HG02870 (cell line): ENCODE measurements around the gene MYH14.

Experiments
- ATAC-seq: cut with Tn5 transposase; IDR thresholded peaks from one replicate; pipeline ENCODE4 v1.9.1; 2021; ENCODE audit warnings: mild to moderate bottlenecking, moderate library complexity; ENCODE audit not compliant: unreplicated experiment

The MYH14 gene

DNA sequence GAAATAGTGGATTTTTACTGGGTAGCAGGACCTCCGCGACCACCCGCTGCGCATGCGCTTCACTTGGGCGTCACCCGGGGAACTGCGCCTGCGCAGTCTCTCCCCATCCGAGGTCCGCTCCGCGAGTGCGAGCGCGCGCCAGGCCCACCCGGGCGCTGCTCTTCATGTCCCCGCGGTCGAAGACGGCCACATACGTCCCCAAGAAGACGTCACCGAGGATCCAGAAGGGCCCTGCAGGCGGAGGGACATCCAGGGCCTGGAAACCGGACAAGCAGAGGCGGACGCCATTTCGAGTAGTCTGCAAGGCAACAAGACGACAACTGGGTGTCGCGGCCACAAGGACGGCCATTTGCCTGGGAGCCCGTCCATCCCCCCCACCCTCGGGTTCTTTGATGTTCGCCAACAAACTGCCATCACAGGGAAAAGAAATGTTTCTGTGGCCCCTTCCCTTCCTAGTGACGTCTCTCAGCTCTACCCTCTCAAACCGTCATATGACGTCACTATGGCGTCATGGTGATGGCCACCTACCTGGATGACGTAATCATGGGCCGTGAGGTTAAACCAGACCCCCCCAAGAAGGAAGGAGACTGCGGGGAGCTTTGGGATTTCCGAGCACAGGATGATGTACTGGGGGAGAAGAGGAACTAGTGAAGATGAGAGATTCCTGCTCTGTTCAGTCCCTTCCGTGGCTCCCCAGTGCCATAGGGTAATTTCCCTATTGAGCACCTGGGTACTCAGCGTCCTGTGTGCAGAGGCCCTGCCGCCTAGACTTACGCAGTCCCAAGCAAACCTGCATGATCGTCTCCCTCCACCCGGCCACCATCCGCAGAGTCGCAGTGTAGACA lies 155.3 kb downstream of the MYH14 start:
- no peak for ATAC-seq

DNA sequence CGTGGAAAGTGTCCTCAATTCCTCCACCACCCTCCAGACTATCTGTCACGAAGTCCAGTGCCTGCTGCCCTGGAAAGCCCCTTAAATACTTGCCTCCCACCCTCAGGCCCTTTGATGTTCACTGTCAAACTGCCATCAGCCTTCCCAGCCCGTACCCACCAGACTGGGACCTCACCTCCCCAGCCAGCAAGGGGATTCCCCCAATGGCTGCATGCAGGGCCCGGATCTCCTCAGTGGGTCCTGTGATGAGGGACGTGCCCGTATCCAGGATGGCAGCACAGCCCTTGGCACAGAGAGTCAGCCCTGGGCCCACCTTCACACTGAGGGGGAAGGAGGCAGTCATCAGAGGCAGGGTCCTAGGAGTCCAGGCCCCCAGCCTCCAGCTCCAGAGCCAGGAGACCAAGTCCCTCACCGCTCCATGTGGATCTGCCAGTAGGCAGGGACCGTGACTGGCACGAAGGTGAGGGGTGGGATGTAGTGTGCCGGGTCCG lies 156.0 kb downstream of the MYH14 start:
- no peak for ATAC-seq
